ENCODE results near the gene SRA1. TPM values are rescaled to one million over a fixed set of nuclear protein-coding genes. Genes with fewer than 3 reads are reported as not detected.

The SRA1 gene
- total and polyA plus RNA-seq, 9 of the 15 experiments (the other 6 are each of a cell fraction or from before 2014, with no cell fraction given), result 24.1 to 47.4 (median 41.3) TPM

DNA sequence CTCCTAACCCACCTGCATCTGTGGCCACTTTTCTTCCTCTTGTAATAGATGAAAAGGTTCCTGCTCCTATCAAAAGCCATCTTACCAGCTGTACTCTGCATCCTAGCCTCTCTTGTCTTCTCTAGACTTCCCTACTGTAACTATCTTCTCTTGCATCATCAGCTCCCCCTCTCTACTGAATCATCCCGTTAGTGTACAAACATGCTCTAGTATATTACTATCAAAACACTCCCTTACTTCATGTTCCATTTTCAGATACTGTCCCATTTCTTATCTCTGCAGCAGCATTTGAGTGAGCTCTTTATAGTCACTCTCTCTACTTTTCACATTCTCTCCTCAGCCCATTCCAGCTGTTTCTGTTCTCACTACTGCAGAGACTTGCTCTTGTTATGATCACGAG lies 2.8 kb downstream of the SRA1 start (continued):
- TF ChIP-seq GTF2A2 (tag; IDR thresholded peaks at IDR 0.05) (no peak), TBP (optimal IDR thresholded peaks at IDR 0.05; ENCODE audit: low read depth, low read length) (no peak), NBN (IDR thresholded peaks at IDR 0.05; ENCODE audit: low read depth) (peak; percentile 23; the same call in 1 of the 2 replicates), CREBBP (IDR thresholded peaks at IDR 0.05; ENCODE audit: low read depth, low read length) (no peak), RAD21 (CRISPR knock-in tag; conservative IDR thresholded peaks at IDR 0.05 in 1 of 2, IDR thresholded peaks at IDR 0.05 in 1 of 2) (peak in 1 of 2 experiments; percentile 9; a peak in 1 of 4 replicates), HLTF (IDR thresholded peaks at IDR 0.05) (no peak), ARID1B (IDR thresholded peaks at IDR 0.05) (peak; percentile 69), FOSL1 (tag; conservative IDR thresholded peaks at IDR 0.05) (peak; percentile 64), ZNF263 (CRISPR knock-in tag; IDR thresholded peaks at IDR 0.05; ENCODE audit: borderline replicate concordance) (no peak), MCM7 (IDR thresholded peaks at IDR 0.05) (no peak), ZSCAN32 (CRISPR knock-in tag; IDR thresholded peaks at IDR 0.05) (0 out of 2 replicates have a peak, but pooled peaks have one; percentile 44), CREB1 (IDR thresholded peaks at IDR 0.05) (no peak), CREB1 (CRISPR knock-in tag; IDR thresholded peaks at IDR 0.05) (no peak), DIDO1 (tag; IDR thresholded peaks at IDR 0.05; ENCODE audit: low read depth) (no peak), TRIM24 (IDR thresholded peaks at IDR 0.05) (peak; percentile 39 to 57; a peak in 2 of 4 replicates), ARID3A (IDR thresholded peaks at IDR 0.05; ENCODE audit: borderline replicate concordance, low read depth, low read length) (peak; percentile 65; the same call in 1 of the 2 replicates), MAFF (IDR thresholded peaks at IDR 0.05; ENCODE audit: low read length) (no peak), ZNF507 (tag; conservative IDR thresholded peaks at IDR 0.05) (no peak), ZEB2 (IDR thresholded peaks at IDR 0.05) (peak; percentile 58; the same call in 1 of the 2 replicates), FOXA1 (IDR thresholded peaks at IDR 0.05; ENCODE audit: borderline replicate concordance) (no peak), ZNF512 (tag; IDR thresholded peaks at IDR 0.05) (no peak), HMG20A (CRISPR knock-in tag; conservative IDR thresholded peaks at IDR 0.05) (no peak), XRCC3 (IDR thresholded peaks at IDR 0.05) (no peak), PCBP2 (IDR thresholded peaks at IDR 0.05; ENCODE audit: low read depth, low read length, poor library complexity, severe bottlenecking) (no peak)
- TF ChIP-seq, protein P1, sequence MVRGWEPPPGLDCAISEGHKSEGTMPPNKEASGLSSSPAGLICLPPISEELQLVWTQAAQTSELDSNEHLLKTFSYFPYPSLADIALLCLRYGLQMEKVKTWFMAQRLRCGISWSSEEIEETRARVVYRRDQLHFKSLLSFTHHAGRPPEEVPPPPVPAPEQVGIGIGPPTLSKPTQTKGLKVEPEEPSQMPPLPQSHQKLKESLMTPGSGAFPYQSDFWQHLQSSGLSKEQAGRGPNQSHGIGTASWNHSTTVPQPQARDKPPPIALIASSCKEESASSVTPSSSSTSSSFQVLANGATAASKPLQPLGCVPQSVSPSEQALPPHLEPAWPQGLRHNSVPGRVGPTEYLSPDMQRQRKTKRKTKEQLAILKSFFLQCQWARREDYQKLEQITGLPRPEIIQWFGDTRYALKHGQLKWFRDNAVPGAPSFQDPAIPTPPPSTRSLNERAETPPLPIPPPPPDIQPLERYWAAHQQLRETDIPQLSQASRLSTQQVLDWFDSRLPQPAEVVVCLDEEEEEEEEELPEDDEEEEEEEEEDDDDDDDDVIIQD (CRISPR knock-in tag; IDR thresholded peaks at IDR 0.05), result no peak
